Measurements from ENCODE around the gene ACKR3. TPM values are rescaled to one million over a fixed set of nuclear protein-coding genes. Genes with fewer than 3 reads are reported as not detected.

The ACKR3 gene
- polyA plus RNA-seq, 2 of the 4 experiments (the other 2 are of a cell fraction) = 21.3 to 33.2 TPM

DNA sequence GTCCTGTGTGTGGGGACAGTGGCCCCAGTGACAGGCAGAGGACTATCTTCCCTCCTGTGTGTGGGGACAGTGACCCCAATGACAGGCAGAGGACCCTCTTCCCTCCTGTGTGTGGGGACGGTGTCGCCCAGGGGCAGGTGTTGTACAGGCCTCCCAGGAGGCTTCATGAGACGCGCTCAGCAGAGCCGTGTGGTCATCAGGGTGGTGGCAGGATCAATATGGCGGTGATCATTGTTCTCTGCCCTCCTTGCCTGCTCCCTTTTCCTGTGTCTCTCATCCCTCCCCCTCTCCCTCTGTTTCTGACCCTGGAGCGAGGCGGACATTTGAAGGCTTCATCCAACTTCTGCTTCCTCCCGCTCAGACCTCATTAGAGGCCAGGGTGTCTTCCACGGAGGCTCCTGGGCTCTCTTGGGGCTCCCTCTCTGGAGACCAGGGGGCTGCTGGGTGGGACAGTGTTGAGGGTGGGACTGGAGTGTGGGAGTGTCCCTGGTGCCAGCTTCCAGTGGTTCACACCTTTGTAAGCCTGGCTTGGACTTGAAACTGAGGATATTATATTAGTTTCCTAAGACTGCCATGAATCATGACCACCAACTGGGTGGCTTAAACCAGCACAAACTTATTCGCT lies 59.5 kb downstream of the ACKR3 start:
- 80% methylated on average over 9 of the region's 11 CpGs for WGBS (ENCODE audit: missing lambda C conversion rate)
- ATAC-seq = no peak
- Histone ChIP-seq H3K4me3 (no peak overlapping the region), H3K4me1 (no peaks in the 10 kb centered on the region), H3K4me2 (no peak overlapping the region), H3K9me3 (no peaks in the 10 kb centered on the region), H3K27ac (no peak overlapping the region)
- no peak for DNase-seq (ENCODE audit: low read depth in 1 of 2, low spot score in 1 of 2)
- ChIA-PET POLR2A (no interaction called here), CTCF (interaction anchor here (1.3 kb wide), 1 partner anchor 116 kb away, joined by 4 read pairs; no protein-coding TSS in a partner anchor)
- TF ChIP-seq, protein P1, sequence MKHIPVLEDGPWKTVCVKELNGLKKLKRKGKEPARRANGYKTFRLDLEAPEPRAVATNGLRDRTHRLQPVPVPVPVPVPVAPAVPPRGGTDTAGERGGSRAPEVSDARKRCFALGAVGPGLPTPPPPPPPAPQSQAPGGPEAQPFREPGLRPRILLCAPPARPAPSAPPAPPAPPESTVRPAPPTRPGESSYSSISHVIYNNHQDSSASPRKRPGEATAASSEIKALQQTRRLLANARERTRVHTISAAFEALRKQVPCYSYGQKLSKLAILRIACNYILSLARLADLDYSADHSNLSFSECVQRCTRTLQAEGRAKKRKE (CRISPR knock-in tag; IDR thresholded peaks at IDR 0.05; ENCODE audit: low read depth) = no peak
- TF ChIP-seq ZFP36 (IDR thresholded peaks at IDR 0.05; ENCODE audit: borderline replicate concordance, partially characterized antibody) (no peak), SMC3 (IDR thresholded peaks at IDR 0.05) (no peak), RARB (CRISPR knock-in tag; IDR thresholded peaks at IDR 0.05) (no peak), ESRRA (IDR thresholded peaks at IDR 0.05; ENCODE audit: borderline replicate concordance, low read length) (no peak), MYC (IDR thresholded peaks at IDR 0.05; ENCODE audit: borderline replicate concordance, low read length) (no peak), JUN (IDR thresholded peaks at IDR 0.05) (no peak), NFE2L2 (conservative IDR thresholded peaks at IDR 0.05; ENCODE audit: low read length) (no peak), RCOR1 (IDR thresholded peaks at IDR 0.05; ENCODE audit: low read depth, low read length) (no peak), FOXS1 (CRISPR knock-in tag; IDR thresholded peaks at IDR 0.05) (no peak), POLR2AphosphoS2 (conservative IDR thresholded peaks at IDR 0.05; ENCODE audit: low read length) (no peak), ZSCAN20 (CRISPR knock-in tag; IDR thresholded peaks at IDR 0.05) (no peak), CBX8 (IDR thresholded peaks at IDR 0.05) (no peak), HOXA7 (CRISPR knock-in tag; IDR thresholded peaks at IDR 0.05) (no peak)
- TF ChIP-seq, protein P2, sequence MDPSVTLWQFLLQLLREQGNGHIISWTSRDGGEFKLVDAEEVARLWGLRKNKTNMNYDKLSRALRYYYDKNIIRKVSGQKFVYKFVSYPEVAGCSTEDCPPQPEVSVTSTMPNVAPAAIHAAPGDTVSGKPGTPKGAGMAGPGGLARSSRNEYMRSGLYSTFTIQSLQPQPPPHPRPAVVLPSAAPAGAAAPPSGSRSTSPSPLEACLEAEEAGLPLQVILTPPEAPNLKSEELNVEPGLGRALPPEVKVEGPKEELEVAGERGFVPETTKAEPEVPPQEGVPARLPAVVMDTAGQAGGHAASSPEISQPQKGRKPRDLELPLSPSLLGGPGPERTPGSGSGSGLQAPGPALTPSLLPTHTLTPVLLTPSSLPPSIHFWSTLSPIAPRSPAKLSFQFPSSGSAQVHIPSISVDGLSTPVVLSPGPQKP (IDR thresholded peaks at IDR 0.05; ENCODE audit: low read depth, low read length) = no peak
- TF ChIP-seq, protein P3, sequence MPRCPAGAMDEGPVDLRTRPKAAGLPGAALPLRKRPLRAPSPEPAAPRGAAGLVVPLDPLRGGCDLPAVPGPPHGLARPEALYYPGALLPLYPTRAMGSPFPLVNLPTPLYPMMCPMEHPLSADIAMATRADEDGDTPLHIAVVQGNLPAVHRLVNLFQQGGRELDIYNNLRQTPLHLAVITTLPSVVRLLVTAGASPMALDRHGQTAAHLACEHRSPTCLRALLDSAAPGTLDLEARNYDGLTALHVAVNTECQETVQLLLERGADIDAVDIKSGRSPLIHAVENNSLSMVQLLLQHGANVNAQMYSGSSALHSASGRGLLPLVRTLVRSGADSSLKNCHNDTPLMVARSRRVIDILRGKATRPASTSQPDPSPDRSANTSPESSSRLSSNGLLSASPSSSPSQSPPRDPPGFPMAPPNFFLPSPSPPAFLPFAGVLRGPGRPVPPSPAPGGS (IDR thresholded peaks at IDR 0.05) = no peak
- no peak for FAIRE-seq

GRCh38 chr2:236629961-236630872 lies 60.6 kb downstream of the ACKR3 start:
- DNase-seq (ENCODE audit: low read depth in 1 of 2, low spot score in 1 of 2) (no peak), FAIRE-seq (no peak), ATAC-seq (no peak; a peak in 1 of 6 replicates)
- Histone ChIP-seq H3K4me1 (no peaks in the 10 kb centered on the region), H3K9me3 (no peaks in the 10 kb centered on the region), H3K4me3 (no peak overlapping the region), H3K27ac (no peak overlapping the region), H3K4me2 (no peak overlapping the region)
- ChIA-PET POLR2A (no interaction called here), CTCF (interaction anchor here (0.6 to 1.3 kb wide), 2 partner anchors 61 to 117 kb away, joined by 3 to 4 read pairs; no protein-coding TSS in a partner anchor)
- TF ChIP-seq, protein P4, sequence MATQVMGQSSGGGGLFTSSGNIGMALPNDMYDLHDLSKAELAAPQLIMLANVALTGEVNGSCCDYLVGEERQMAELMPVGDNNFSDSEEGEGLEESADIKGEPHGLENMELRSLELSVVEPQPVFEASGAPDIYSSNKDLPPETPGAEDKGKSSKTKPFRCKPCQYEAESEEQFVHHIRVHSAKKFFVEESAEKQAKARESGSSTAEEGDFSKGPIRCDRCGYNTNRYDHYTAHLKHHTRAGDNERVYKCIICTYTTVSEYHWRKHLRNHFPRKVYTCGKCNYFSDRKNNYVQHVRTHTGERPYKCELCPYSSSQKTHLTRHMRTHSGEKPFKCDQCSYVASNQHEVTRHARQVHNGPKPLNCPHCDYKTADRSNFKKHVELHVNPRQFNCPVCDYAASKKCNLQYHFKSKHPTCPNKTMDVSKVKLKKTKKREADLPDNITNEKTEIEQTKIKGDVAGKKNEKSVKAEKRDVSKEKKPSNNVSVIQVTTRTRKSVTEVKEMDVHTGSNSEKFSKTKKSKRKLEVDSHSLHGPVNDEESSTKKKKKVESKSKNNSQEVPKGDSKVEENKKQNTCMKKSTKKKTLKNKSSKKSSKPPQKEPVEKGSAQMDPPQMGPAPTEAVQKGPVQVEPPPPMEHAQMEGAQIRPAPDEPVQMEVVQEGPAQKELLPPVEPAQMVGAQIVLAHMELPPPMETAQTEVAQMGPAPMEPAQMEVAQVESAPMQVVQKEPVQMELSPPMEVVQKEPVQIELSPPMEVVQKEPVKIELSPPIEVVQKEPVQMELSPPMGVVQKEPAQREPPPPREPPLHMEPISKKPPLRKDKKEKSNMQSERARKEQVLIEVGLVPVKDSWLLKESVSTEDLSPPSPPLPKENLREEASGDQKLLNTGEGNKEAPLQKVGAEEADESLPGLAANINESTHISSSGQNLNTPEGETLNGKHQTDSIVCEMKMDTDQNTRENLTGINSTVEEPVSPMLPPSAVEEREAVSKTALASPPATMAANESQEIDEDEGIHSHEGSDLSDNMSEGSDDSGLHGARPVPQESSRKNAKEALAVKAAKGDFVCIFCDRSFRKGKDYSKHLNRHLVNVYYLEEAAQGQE (IDR thresholded peaks at IDR 0.05) = no peak
- TF ChIP-seq FOXS1 (CRISPR knock-in tag; IDR thresholded peaks at IDR 0.05) = no peak
- TF ChIP-seq CBX2 (IDR thresholded peaks at IDR 0.05; ENCODE audit: borderline replicate concordance, low read depth) = no peak
- TF ChIP-seq NR3C1 (IDR thresholded peaks at IDR 0.05) = no peak
- no peak for TF ChIP-seq HMGXB4 (CRISPR knock-in tag; IDR thresholded peaks at IDR 0.05; ENCODE audit: borderline replicate concordance)
- no peak for TF ChIP-seq POLR2A (IDR thresholded peaks at IDR 0.05; ENCODE audit: low read length)
- no peak for TF ChIP-seq RFX5 (IDR thresholded peaks at IDR 0.05)
- TF ChIP-seq RARB (CRISPR knock-in tag; IDR thresholded peaks at IDR 0.05) = no peak
- TF ChIP-seq CEBPB (IDR thresholded peaks at IDR 0.05) = no peak
- no peak for TF ChIP-seq BHLHE40 (IDR thresholded peaks at IDR 0.05; ENCODE audit: low read depth, low read length)
- no peak for TF ChIP-seq CBX8 (IDR thresholded peaks at IDR 0.05)
- no peak for TF ChIP-seq FOSB (CRISPR knock-in tag; IDR thresholded peaks at IDR 0.05)
- TF ChIP-seq ZSCAN20 (CRISPR knock-in tag; IDR thresholded peaks at IDR 0.05) = no peak
- WGBS (ENCODE audit: missing lambda C conversion rate) = 62% methylated on average over 15 of the region's 16 CpGs
